ENCODE data around the gene NEK1.

Gene NEK1

GRCh38 chr4:169414913-169415312, 197.5 kb downstream of the NEK1 start:
- TF ChIP-seq TAF1 (IDR thresholded peaks at IDR 0.05; ENCODE audit: borderline replicate concordance, insufficient read depth, low read length) (no peak), FOXP2 (optimal IDR thresholded peaks at IDR 0.05; ENCODE audit: borderline replicate concordance, extremely low read depth, extremely low read length, insufficient read depth) (no peak), SIN3A (IDR thresholded peaks at IDR 0.05; ENCODE audit: borderline replicate concordance, insufficient read depth, low read length) (no peak), POLR2AphosphoS5 (IDR thresholded peaks at IDR 0.05; ENCODE audit: low read depth, low read length) (no peak)

- no peak for TF ChIP-seq SIN3A (IDR thresholded peaks at IDR 0.05; ENCODE audit: borderline replicate concordance, insufficient read depth, low read length)
- TF ChIP-seq FOXP2 (optimal IDR thresholded peaks at IDR 0.05; ENCODE audit: borderline replicate concordance, extremely low read depth, extremely low read length, insufficient read depth), result no peak
- no peak for TF ChIP-seq POLR2AphosphoS5 (IDR thresholded peaks at IDR 0.05; ENCODE audit: low read depth, low read length)
- no peak for TF ChIP-seq TAF1 (IDR thresholded peaks at IDR 0.05; ENCODE audit: borderline replicate concordance, insufficient read depth, low read length)
- no peak for TF ChIP-seq REST (IDR thresholded peaks at IDR 0.05; ENCODE audit: insufficient read depth in 1 of 2, low read depth in 2 of 2, low read length in 2 of 2)
Measured at GRCh38 chr4:169412046-169412445, 200.3 kb downstream of the NEK1 start.

DNA sequence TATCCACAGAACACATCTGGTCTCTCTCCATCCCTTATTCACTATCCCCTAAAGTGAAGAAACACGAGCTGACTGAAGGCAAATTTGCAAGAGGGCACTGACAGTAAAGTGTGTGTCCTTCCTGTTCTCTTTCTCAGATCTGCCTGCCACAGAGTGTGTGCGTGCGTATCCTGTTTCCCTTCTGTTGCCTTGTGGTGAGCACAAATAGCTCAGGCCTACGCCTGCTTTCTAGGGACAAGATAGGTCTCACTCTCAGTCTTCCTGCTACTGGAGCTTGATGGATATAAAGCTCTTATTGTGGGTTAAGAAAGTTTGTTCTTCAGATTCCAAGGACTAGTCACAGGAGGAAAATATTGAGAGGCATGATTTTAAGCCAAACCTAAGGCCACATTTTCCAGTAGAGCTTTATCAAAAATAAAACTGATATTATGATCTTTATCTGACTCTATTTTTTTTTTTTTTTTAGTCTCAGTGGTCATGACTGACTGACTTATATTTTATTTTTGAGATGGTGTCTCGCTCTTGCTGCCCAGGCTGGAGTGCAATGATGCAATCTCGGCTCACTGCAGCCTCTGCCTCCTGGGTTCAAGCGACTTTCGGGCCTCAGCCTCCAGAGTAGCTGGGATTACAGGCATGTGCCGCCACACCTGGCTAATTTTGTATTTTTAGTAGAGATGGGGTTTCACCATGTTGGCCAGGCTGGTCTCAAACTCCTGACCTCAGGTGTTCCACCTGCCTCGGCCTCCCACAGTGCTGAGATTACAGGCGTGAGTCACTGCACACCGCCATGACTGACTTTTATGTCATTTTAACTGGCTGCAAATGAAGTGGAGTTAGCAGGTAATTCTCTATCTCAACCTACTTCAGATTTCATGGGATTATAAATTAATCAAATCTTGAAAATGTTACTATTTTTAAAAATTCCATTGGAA, 201.3 kb downstream of the NEK1 start:
- TF ChIP-seq SIN3A (IDR thresholded peaks at IDR 0.05; ENCODE audit: borderline replicate concordance, insufficient read depth, low read length) (no peak), TAF1 (IDR thresholded peaks at IDR 0.05; ENCODE audit: borderline replicate concordance, insufficient read depth, low read length) (no peak), REST (IDR thresholded peaks at IDR 0.05; ENCODE audit: insufficient read depth in 1 of 2, low read depth in 2 of 2, low read length in 2 of 2) (no peak), FOXP2 (optimal IDR thresholded peaks at IDR 0.05; ENCODE audit: borderline replicate concordance, extremely low read depth, extremely low read length, insufficient read depth) (peak; percentile 76), POLR2AphosphoS5 (IDR thresholded peaks at IDR 0.05; ENCODE audit: low read depth, low read length) (no peak)

- TF ChIP-seq SIN3A (IDR thresholded peaks at IDR 0.05; ENCODE audit: borderline replicate concordance, insufficient read depth, low read length), result no peak
- TF ChIP-seq REST (IDR thresholded peaks at IDR 0.05; ENCODE audit: insufficient read depth in 1 of 2, low read depth in 2 of 2, low read length in 2 of 2), result no peak
- TF ChIP-seq TAF1 (IDR thresholded peaks at IDR 0.05; ENCODE audit: borderline replicate concordance, insufficient read depth, low read length), result no peak
- no peak for TF ChIP-seq POLR2AphosphoS5 (IDR thresholded peaks at IDR 0.05; ENCODE audit: low read depth, low read length)
- TF ChIP-seq FOXP2 (optimal IDR thresholded peaks at IDR 0.05; ENCODE audit: borderline replicate concordance, extremely low read depth, extremely low read length, insufficient read depth), result no peak
Measured at GRCh38 chr4:169407217-169407845, 205.1 kb downstream of the NEK1 start.

DNA sequence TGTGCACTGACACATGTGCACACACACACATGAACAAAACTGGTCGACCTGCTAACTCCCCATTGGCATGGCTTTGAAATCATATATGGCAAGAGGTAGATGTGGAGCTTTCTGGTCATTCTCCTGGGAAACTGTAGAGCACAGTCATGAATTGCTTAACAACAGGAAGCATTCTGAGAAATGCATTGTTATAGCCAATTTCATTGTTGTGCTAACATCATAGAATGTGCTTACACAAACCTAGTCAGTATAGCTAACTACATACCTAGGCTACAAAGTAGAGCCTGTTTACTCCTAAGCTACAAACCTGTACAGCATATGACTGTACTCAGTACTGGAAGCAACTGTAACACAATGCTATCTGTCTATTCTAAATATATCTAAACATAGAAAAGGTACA, 207.4 kb downstream of the NEK1 start:
- TF ChIP-seq TAF1 (IDR thresholded peaks at IDR 0.05; ENCODE audit: borderline replicate concordance, insufficient read depth, low read length) (no peak), SIN3A (IDR thresholded peaks at IDR 0.05; ENCODE audit: borderline replicate concordance, insufficient read depth, low read length) (no peak), FOXP2 (optimal IDR thresholded peaks at IDR 0.05; ENCODE audit: borderline replicate concordance, extremely low read depth, extremely low read length, insufficient read depth) (no peak), REST (IDR thresholded peaks at IDR 0.05; ENCODE audit: insufficient read depth in 1 of 2, low read depth in 2 of 2, low read length in 2 of 2) (no peak), POLR2AphosphoS5 (IDR thresholded peaks at IDR 0.05; ENCODE audit: low read depth, low read length) (no peak)

Measured in PFSK-1 (cell line).